ENCODE results near the gene OR2J2.

DNA sequence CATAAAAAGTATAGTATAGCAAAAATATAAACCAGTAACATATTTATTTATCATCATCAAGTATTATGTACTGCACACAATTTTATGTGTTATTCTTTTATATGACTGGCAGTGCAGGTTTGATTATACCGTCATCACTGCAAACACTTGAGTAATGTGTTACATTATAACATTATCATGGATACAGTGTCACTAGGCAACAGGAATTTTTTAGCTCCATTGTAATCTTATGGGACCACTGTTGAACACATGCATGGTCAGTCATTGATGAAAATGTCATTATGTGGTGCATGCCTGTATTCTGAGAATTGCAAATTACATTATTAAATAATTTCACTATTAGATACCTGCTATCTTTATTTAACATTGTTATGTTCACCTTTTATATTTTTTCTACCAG is 29.1 kb upstream of the OR2J2 start:
- TF ChIP-seq, protein P1, sequence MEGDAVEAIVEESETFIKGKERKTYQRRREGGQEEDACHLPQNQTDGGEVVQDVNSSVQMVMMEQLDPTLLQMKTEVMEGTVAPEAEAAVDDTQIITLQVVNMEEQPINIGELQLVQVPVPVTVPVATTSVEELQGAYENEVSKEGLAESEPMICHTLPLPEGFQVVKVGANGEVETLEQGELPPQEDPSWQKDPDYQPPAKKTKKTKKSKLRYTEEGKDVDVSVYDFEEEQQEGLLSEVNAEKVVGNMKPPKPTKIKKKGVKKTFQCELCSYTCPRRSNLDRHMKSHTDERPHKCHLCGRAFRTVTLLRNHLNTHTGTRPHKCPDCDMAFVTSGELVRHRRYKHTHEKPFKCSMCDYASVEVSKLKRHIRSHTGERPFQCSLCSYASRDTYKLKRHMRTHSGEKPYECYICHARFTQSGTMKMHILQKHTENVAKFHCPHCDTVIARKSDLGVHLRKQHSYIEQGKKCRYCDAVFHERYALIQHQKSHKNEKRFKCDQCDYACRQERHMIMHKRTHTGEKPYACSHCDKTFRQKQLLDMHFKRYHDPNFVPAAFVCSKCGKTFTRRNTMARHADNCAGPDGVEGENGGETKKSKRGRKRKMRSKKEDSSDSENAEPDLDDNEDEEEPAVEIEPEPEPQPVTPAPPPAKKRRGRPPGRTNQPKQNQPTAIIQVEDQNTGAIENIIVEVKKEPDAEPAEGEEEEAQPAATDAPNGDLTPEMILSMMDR (IDR thresholded peaks at IDR 0.05) = no peak
- TF ChIP-seq POLR2A (IDR thresholded peaks at IDR 0.05) = no peak

Measured in testis (tissue), 2 donors.